Ishikawa (cell line): ENCODE results near the gene RNF157.

Source experiments
- CREB1 ChIP-seq: IDR thresholded peaks from 2 replicates; pipeline ENCODE4 v1.6.1; 2012; ENCODE audit warnings: low read depth
- EGR1 ChIP-seq: IDR thresholded peaks from 2 replicates; pipeline ENCODE4 v1.6.1; 2012
- EP300 ChIP-seq: IDR thresholded peaks from 2 replicates; pipeline ENCODE4 v1.6.1; 2012; ENCODE audit warnings: borderline replicate concordance
- FOXM1 ChIP-seq: IDR thresholded peaks from 2 replicates; pipeline ENCODE4 v1.6.1; 2012; ENCODE audit warnings: low read depth, borderline replicate concordance
- NFIC ChIP-seq: IDR thresholded peaks from 2 replicates; pipeline ENCODE4 v1.6.1; 2012
- RAD21 ChIP-seq: IDR thresholded peaks from 2 replicates; pipeline ENCODE4 v1.6.1; 2012; ENCODE audit warnings: low read depth
- REST ChIP-seq: IDR thresholded peaks from 2 replicates; pipeline ENCODE4 v1.6.1; 2012; ENCODE audit warnings: low read depth, mild to moderate bottlenecking
- TAF1 ChIP-seq: IDR thresholded peaks from 2 replicates; pipeline ENCODE4 v1.6.1; 2012; ENCODE audit warnings: low read depth, mild to moderate bottlenecking
- USF1 ChIP-seq: IDR thresholded peaks from 2 replicates; pipeline ENCODE4 v1.6.1; 2012
- YY1 ChIP-seq: IDR thresholded peaks from 2 replicates; pipeline ENCODE4 v1.6.1; 2012; ENCODE audit warnings: low read depth
- ZBTB7A ChIP-seq: IDR thresholded peaks from 2 replicates; pipeline ENCODE4 v1.6.1; 2012; ENCODE audit warnings: low read depth
- TF ChIP-seq, protein P1 (sequence below): IDR thresholded peaks from 2 replicates; pipeline ENCODE4 v1.6.1; 2012

- TF ChIP-seq NFIC (no peak), EP300 (no peak), FOXM1 (no peak), REST (no peak), ZBTB7A (no peak), TAF1 (no peak), CREB1 (no peak), EGR1 (no peak), YY1 (no peak), USF1 (no peak), RAD21 (no peak)
- TF ChIP-seq, protein P1, sequence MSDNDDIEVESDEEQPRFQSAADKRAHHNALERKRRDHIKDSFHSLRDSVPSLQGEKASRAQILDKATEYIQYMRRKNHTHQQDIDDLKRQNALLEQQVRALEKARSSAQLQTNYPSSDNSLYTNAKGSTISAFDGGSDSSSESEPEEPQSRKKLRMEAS: no peak
Measured at GRCh38 chr17:76164331-76164730, 76.0 kb downstream of the RNF157 start.
